CD4-positive, alpha-beta memory T cell (primary cell): ENCODE measurements around the gene SARS1. TPM values are rescaled to one million over a fixed set of nuclear protein-coding genes. Genes with fewer than 3 reads are reported as not detected.
"Not testable (repeated sequence)": the region's sequence is repeated elsewhere in the genome, so short reads cannot be mapped to it uniquely, and the experiment has no call there.

Experiments
- CTCF ChIA-PET: fragments of 350-600 bp; sonication (Branson Sonifier 250); formaldehyde crosslinking; loops from one replicate; lab custom pipeline; 2021; ENCODE audit warnings: inconsistent platforms; ENCODE audit not compliant: partially characterized antibody; lab: Charles Lee
- POLR2A ChIA-PET: fragments of 350-600 bp; sonication (Branson Sonifier 250); formaldehyde crosslinking; loops from one replicate; lab custom pipeline; 2021; ENCODE audit not compliant: partially characterized antibody; lab: Charles Lee
- DNase-seq, 5 donors: peaks; one replicate each; pipeline versions ENCODE4 v3.0.0 to v3.0.0-alpha.2; 2020 to 2022; ENCODE audit warnings: mixed read lengths in 1 of 5
- H3K27ac ChIP-seq: one replicate; pipeline ENCODE4 v1.7.0; 2013; ENCODE audit warnings: low read depth, low read length
- H3K27me3 ChIP-seq: 2 replicates; pipeline ENCODE4 v1.7.0; 2013; ENCODE audit warnings: mild to moderate bottlenecking, low read length, moderate library complexity; ENCODE audit not compliant: insufficient read depth
- H3K36me3 ChIP-seq: 2 replicates; pipeline ENCODE4 v1.7.0; 2013; ENCODE audit warnings: mild to moderate bottlenecking, low read length, moderate library complexity; ENCODE audit not compliant: insufficient read depth
- H3K4me1 ChIP-seq: 2 replicates; pipeline ENCODE4 v1.7.0; 2013; ENCODE audit warnings: mild to moderate bottlenecking, low read length, moderate library complexity; ENCODE audit not compliant: insufficient read depth
- H3K4me3 ChIP-seq, 2 donors: one replicate each; pipeline ENCODE4 v1.7.0; 2013; ENCODE audit warnings: low read length in 2 of 2, mild to moderate bottlenecking in 1 of 2
- H3K9me3 ChIP-seq, 2 donors: one replicate each; pipeline ENCODE4 v1.7.0; 2013; ENCODE audit warnings: low read length in 2 of 2, control low read depth in 1 of 2; ENCODE audit not compliant: control insufficient read depth in 1 of 2
- H3K27ac Mint-ChIP-seq, 7 donors: one replicate each; pipeline ENCODE4 v1.8.0; 2020 to 2021; ENCODE audit warnings: mixed read lengths in 7 of 7, mild to moderate bottlenecking in 6 of 7, inconsistent platforms in 3 of 7, moderate library complexity in 3 of 7
- H3K27me3 Mint-ChIP-seq, 2 donors: one replicate each; pipeline ENCODE4 v1.8.0; 2020 to 2021; ENCODE audit warnings: mixed read lengths in 2 of 2
- H3K36me3 Mint-ChIP-seq, 2 donors: one replicate each; pipeline ENCODE4 v1.8.0; 2020 to 2021; ENCODE audit warnings: mixed read lengths in 2 of 2, inconsistent platforms in 1 of 2, mild to moderate bottlenecking in 1 of 2
- H3K4me1 Mint-ChIP-seq, 4 donors: one replicate each; pipeline ENCODE4 v1.8.0; 2020 to 2021; ENCODE audit warnings: mixed read lengths in 4 of 4, mild to moderate bottlenecking in 1 of 4
- H3K4me3 Mint-ChIP-seq, 8 donors: one replicate each; pipeline ENCODE4 v1.8.0; 2020 to 2021; ENCODE audit warnings: mixed read lengths in 8 of 8, mild to moderate bottlenecking in 7 of 8, moderate library complexity in 6 of 8, inconsistent platforms in 3 of 8
- H3K9me3 Mint-ChIP-seq, 8 donors: one replicate each; pipeline ENCODE4 v1.8.0; 2020 to 2021; ENCODE audit warnings: mixed read lengths in 8 of 8, mild to moderate bottlenecking in 5 of 8, inconsistent platforms in 3 of 8, moderate library complexity in 1 of 8
- intact Hi-C: fragments of 100-400 bp; cut with micrococcal nuclease; formaldehyde crosslinking; loops from one replicate; pipeline ENCODE4 v1.15.1; 2023
- polyA plus RNA-seq, 2 donors: library from polyadenylated mRNA; unstranded; fragments of 300-500 nt; fragmentation: Illumina TruSeq; gene quantifications; one replicate each; pipeline ENCODE4 v1.2.3, GENCODE V29; 2021
- total RNA-seq, 2 experiments: library from RNA; stranded (reverse); gene quantifications; one replicate each; pipeline ENCODE4 v1.2.3, GENCODE V29; 2021

Gene SARS1
- total and polyA plus RNA-seq, 4 experiments from 2014 or later = 153 to 199 (median 184) TPM

DNA sequence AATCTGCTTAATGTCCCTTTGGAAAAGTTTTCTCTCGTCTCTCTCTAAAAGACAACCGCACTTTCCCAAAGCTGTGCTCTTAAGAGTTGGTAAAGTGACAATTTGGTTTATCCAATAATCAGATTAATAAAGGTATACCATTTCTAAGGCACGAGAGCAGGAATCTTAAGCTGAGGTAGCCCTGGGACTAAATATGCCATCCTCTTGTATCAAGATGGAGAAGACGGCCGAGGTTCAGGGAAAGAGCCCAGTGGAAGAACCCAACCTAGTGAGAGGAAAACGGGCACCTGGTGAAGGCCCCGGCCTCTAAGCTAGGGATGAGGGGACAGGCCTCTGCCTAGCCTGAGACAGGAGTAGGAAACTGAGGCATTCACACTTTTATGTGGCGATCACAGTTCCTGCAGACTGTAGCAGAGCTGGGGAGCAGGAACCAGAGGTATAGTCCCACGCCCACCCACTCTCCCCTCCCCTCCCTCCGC lies 334 bp upstream of the SARS1 start:
- H3K4me1 Mint-ChIP-seq = peaks cover 21 to 41% (median 34%) of the 10 kb centered on the region in 4 donors
- H3K36me3 Mint-ChIP-seq = peaks cover 5 to 24% of the 10 kb centered on the region in 2 donors
- H3K27ac ChIP-seq = no peak overlapping the region

DNA sequence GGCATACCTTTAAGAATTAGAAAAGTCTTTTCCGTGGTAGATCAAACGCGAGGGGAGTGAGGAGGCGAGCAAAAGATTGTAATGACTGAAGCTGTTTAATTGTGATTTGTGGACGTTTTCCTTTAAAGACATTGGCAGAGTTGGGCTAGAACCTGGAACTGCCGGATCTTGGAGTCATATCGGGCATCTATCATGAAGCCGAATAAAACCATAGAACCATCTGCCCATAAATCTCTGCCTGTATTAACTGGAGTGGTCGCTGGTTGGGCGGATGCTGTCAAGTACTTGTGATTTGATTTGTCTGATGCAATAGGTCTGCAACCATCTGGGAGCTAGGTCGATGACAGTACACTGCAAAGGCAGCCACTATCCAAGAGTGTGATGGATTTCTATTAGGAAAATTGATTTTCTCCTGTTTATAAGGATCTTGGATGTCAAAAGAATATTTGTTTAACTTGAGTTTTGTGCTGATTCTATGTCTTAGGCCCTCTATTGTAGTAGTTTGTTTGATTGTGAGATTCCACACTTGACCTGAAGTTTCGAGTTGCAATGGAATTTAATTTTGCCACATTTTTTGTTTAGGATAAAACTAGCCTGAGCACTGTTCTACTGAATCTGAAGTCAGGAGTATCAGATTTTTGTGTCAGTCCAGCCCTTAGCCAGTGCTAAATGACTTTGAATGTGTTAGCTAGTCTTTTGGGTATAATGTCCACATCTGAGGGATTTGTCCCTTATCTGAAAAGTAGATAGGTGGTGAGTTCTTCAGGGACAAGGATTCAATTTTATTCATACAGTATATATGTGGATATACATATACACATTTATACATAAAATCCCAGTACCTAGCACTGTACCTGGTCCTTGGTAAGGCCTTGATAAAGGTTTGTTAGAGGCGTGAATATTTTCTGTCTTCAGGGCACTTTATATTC lies 1.2 kb downstream of the SARS1 start:
- no peaks in the 10 kb centered on the region for H3K36me3 ChIP-seq
- peaks cover 39% of the 10 kb centered on the region for H3K4me1 ChIP-seq
- POLR2A ChIA-PET = interaction anchor here (0.6 to 3.0 kb wide), 20 partner anchors 9 to 1123 kb away, joined by 3 to 20 read pairs (median 8); partner anchors contain the start of genes AMPD2, ATXN7L2, ELAPOR1 and GNAI3
- H3K4me3 Mint-ChIP-seq = peak overlapping the region; percentile 95 to 100 (median 98)
- intact Hi-C loops = loop anchor here (1.0 to 5.0 kb wide), 5 partner anchors 14 to 267 kb away; partner anchors contain the start of genes ATXN7L2, CLCC1 and WDR47
- peaks cover 26 to 51% (median 39%) of the 10 kb centered on the region in 4 donors for H3K4me1 Mint-ChIP-seq
- H3K27me3 Mint-ChIP-seq = no peaks in the 10 kb centered on the region
- peak overlapping the region; percentile 71 to 94 for H3K4me3 ChIP-seq
- H3K27ac Mint-ChIP-seq = peak overlapping the region; percentile 93 to 99 (median 96)
- H3K27ac ChIP-seq = peak overlapping the region; percentile 78
- no peaks in the 10 kb centered on the region for H3K9me3 ChIP-seq
- CTCF ChIA-PET = interaction anchor here (1.2 to 2.2 kb wide), 3 partner anchors 24 to 184 kb away, joined by 3 to 6 read pairs (median 4); no protein-coding TSS in a partner anchor
- H3K36me3 Mint-ChIP-seq = peaks cover 9 to 29% of the 10 kb centered on the region in 2 donors
- DNase-seq = peak in 4 of 5 donors; percentile 9 to 47 (median 18)
- H3K9me3 Mint-ChIP-seq = peaks cover 0 to 2% (median 0%) of the 10 kb centered on the region in 8 donors
- no peaks in the 10 kb centered on the region for H3K27me3 ChIP-seq

More for the DNA sequence above, 334 bp upstream of the SARS1 start:
- ChIA-PET POLR2A (interaction anchor here (0.8 to 3.0 kb wide), 23 partner anchors 8 to 1125 kb away, joined by 3 to 20 read pairs (median 7); partner anchors contain the start of genes AMPD2, ATXN7L2, CLCC1 and ELAPOR1), CTCF (interaction anchor here (0.9 to 2.2 kb wide), 7 partner anchors 12 to 277 kb away, joined by 3 to 7 read pairs (median 4); no protein-coding TSS in a partner anchor)
- peaks cover 0 to 2% (median 0%) of the 10 kb centered on the region in 8 donors for H3K9me3 Mint-ChIP-seq
- Histone ChIP-seq H3K27me3 (no peaks in the 10 kb centered on the region), H3K4me1 (peaks cover 32% of the 10 kb centered on the region), H3K9me3 (no peaks in the 10 kb centered on the region), H3K36me3 (no peaks in the 10 kb centered on the region), H3K4me3 (peak overlapping the region; percentile 71 to 94)
- H3K27me3 Mint-ChIP-seq = no peaks in the 10 kb centered on the region
- H3K4me3 Mint-ChIP-seq = peak overlapping the region; percentile 95 to 100 (median 98)
- no peak for DNase-seq
- intact Hi-C loops = loop anchor here (1.0 to 5.0 kb wide), 3 partner anchors 213 to 269 kb away; partner anchors contain the start of genes ATXN7L2, CLCC1 and PSMA5
- peak overlapping the region; percentile 57 to 99 (median 95) for H3K27ac Mint-ChIP-seq

DNA sequence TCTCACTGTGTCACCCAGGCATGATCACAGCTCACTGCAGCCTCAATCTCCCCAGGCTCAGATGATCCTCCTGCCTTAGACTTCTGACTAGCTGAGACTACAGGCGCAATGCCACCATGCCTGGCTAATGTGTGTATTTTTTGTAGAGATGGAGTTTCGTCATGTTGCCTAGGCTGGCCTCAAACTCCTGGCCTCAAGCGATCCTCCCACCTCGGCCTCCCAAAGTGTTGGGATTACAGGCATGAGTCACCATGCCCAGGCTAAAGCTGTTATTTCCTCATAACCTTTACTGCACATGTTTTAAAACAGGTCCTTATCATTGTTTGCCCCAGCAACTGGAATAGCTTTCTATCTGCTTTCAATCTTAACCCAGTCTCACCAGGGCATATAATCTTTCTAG lies 2.9 kb downstream of the SARS1 start:
- intact Hi-C loops = no loop called here
- H3K27ac ChIP-seq = no peak overlapping the region
- H3K36me3 ChIP-seq = no peaks in the 10 kb centered on the region
- peak overlapping the region in 5 of 8 donors; percentile 40 to 100 (median 97) for H3K4me3 Mint-ChIP-seq
- peaks cover 0 to 2% (median 0%) of the 10 kb centered on the region in 8 donors for H3K9me3 Mint-ChIP-seq
- no peak for DNase-seq
- H3K4me3 ChIP-seq = no peak overlapping the region
- peak overlapping the region in 2 of 7 donors; percentile 42 to 94 for H3K27ac Mint-ChIP-seq
- H3K36me3 Mint-ChIP-seq = peaks cover 13 to 37% of the 10 kb centered on the region in 2 donors
- H3K27me3 ChIP-seq = no peaks in the 10 kb centered on the region
- ChIA-PET POLR2A (interaction anchor here (0.6 kb wide), 1 partner anchor 191 kb away, joined by 3 read pairs; no protein-coding TSS in a partner anchor), CTCF (interaction anchor here (1.1 to 1.3 kb wide), 2 partner anchors 15 to 23 kb away, joined by 4 to 6 read pairs; no protein-coding TSS in a partner anchor)
- H3K9me3 ChIP-seq = no peaks in the 10 kb centered on the region
- H3K4me1 Mint-ChIP-seq = peaks cover 32 to 64% (median 49%) of the 10 kb centered on the region in 4 donors
- H3K27me3 Mint-ChIP-seq = no peaks in the 10 kb centered on the region
- peaks cover 42% of the 10 kb centered on the region for H3K4me1 ChIP-seq

DNA sequence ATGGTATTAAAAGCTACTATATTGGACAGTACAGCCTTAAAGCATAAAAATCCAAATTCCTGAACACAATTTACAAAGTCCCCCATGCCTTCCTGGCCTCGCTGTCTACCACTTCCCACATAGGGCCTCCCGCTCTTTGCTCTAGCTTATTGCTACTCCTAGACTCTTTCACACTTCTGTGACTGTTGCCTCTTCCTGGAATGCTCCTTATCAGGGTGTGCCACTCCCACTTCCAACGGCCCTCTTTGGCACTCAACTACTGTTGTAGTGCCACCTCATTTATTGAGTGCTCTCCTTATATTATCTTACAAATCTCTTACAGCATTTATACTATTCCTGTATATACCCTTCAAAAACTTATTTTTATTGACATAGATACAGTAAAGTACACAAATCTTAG lies 4.8 kb downstream of the SARS1 start:
- no peak for DNase-seq
- H3K4me3 Mint-ChIP-seq = peak overlapping the region in 3 of 8 donors; percentile 32 to 67 (median 51)
- Histone ChIP-seq H3K4me1 (peaks cover 44% of the 10 kb centered on the region), H3K9me3 (no peaks in the 10 kb centered on the region), H3K27ac (no peak overlapping the region), H3K4me3 (no peak overlapping the region), H3K27me3 (no peaks in the 10 kb centered on the region), H3K36me3 (peaks cover 11% of the 10 kb centered on the region)
- POLR2A ChIA-PET = no interaction called here
- intact Hi-C loops = no loop called here
- peaks cover 0 to 2% (median 0%) of the 10 kb centered on the region in 8 donors for H3K9me3 Mint-ChIP-seq
- no peaks in the 10 kb centered on the region for H3K27me3 Mint-ChIP-seq
- peaks cover 21 to 50% of the 10 kb centered on the region in 2 donors for H3K36me3 Mint-ChIP-seq
- CTCF ChIA-PET = interaction anchor here (0.7 to 0.8 kb wide), 2 partner anchors 18 to 42 kb away, joined by 3 read pairs; no protein-coding TSS in a partner anchor
- peak overlapping the region in 2 of 7 donors; percentile 10 to 28 for H3K27ac Mint-ChIP-seq
- peaks cover 40 to 74% (median 54%) of the 10 kb centered on the region in 4 donors for H3K4me1 Mint-ChIP-seq

DNA sequence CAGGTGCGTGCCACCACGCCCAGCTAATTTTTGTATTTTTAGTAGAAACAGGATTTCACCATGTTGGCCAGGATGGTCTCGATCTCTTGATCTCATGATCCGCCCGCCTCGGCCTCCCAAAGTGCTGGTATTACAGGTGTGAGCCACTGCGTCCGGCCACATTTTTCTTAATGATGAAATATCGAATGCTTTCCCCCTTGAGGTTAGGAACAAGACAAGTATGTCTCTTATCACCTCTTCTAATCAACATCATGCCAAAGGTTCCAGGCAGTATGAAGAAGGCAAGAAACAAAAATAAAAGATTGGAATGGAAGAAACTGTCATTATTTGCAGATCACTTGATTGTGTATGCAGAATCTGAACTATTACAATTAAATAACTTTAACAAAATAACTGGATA lies 7.5 kb downstream of the SARS1 start:
- H3K27ac ChIP-seq, H3K9me3 ChIP-seq, H3K9me3 Mint-ChIP-seq, H3K4me3 Mint-ChIP-seq, H3K27me3 Mint-ChIP-seq, intact Hi-C loops, CTCF ChIA-PET, H3K4me3 ChIP-seq, H3K27me3 ChIP-seq, DNase-seq, POLR2A ChIA-PET: not testable (repeated sequence)
- H3K27ac Mint-ChIP-seq = peak overlapping the region in 1 of 7 donors; percentile 36
- H3K4me1 ChIP-seq = peaks cover 29% of the 10 kb centered on the region
- peaks cover 37 to 71% (median 41%) of the 10 kb centered on the region in 4 donors for H3K4me1 Mint-ChIP-seq
- H3K36me3 ChIP-seq = peaks cover 17% of the 10 kb centered on the region
- H3K36me3 Mint-ChIP-seq = peaks cover 21 to 50% of the 10 kb centered on the region in 2 donors

DNA sequence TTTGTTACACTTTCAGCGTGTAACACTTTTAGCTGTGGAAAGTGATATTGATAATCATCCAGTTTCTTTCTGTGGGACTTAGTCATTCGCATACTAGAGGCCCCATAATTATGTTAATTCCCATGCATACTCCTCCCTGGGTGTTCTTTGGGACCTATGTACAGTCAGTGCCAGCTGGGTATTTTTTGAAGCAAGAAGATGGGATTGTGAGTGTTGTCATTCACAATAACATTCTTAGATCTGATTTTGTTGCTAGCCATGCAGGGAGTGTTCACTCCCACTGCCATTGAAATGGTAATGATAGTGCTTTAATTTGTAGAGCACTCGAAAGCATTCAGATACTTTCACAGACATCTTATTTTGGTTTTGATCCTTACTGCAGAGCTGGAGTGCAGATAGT lies 11.6 kb downstream of the SARS1 start:
- no peak overlapping the region for H3K4me3 Mint-ChIP-seq
- DNase-seq = no peak
- no peaks in the 10 kb centered on the region for H3K9me3 Mint-ChIP-seq
- H3K27ac Mint-ChIP-seq = peak overlapping the region in 4 of 7 donors; percentile 4 to 51 (median 12)
- H3K4me1 Mint-ChIP-seq = peaks cover 20 to 43% (median 24%) of the 10 kb centered on the region in 4 donors
- CTCF ChIA-PET = no interaction called here
- H3K27me3 ChIP-seq = no peaks in the 10 kb centered on the region
- peaks cover 7% of the 10 kb centered on the region for H3K4me1 ChIP-seq
- H3K9me3 ChIP-seq = no peaks in the 10 kb centered on the region
- H3K36me3 Mint-ChIP-seq = peaks cover 37 to 64% of the 10 kb centered on the region in 2 donors
- POLR2A ChIA-PET = interaction anchor here (0.9 kb wide), 1 partner anchor 11 kb away, joined by 4 read pairs; no protein-coding TSS in a partner anchor
- intact Hi-C loops = no loop called here
- peaks cover 44% of the 10 kb centered on the region for H3K36me3 ChIP-seq
- no peak overlapping the region for H3K27ac ChIP-seq
- no peaks in the 10 kb centered on the region for H3K27me3 Mint-ChIP-seq
- H3K4me3 ChIP-seq = no peak overlapping the region
